ENCODE measurements around the gene KIAA0825.

GRCh38 chr5:94125107-94125506, 493.3 kb downstream of the KIAA0825 start:
- TF ChIP-seq TARDBP (IDR thresholded peaks at IDR 0.05) (no peak), FOXA1 (IDR thresholded peaks at IDR 0.05) (no peak), NFRKB (IDR thresholded peaks at IDR 0.05) (no peak), SUZ12 (IDR thresholded peaks at IDR 0.05) (no peak), ELF4 (IDR thresholded peaks at IDR 0.05) (no peak), SP1 (IDR thresholded peaks at IDR 0.05) (no peak), PKNOX1 (IDR thresholded peaks at IDR 0.05) (no peak), L3MBTL2 (conservative IDR thresholded peaks at IDR 0.05) (no peak), ZNF384 (IDR thresholded peaks at IDR 0.05) (no peak), BHLHE40 (IDR thresholded peaks at IDR 0.05; ENCODE audit: borderline replicate concordance) (no peak), FOXM1 (IDR thresholded peaks at IDR 0.05; ENCODE audit: borderline replicate concordance) (no peak), CTBP1 (IDR thresholded peaks at IDR 0.05; ENCODE audit: borderline replicate concordance) (no peak)
